DND-41 (cell line): ENCODE measurements around the gene MYT1.

Experiments used
- CTCF ChIP-seq: IDR thresholded peaks from 2 replicates; pipeline ENCODE4 v1.5.1; 2012; ENCODE audit warnings: borderline replicate concordance, low read length, moderate library complexity, mild to moderate bottlenecking; ENCODE audit not compliant: poor library complexity, severe bottlenecking; ENCODE audit errors: extremely low read depth
- EZH2 ChIP-seq: IDR thresholded peaks from 3 replicates; pipeline ENCODE4 v1.6.1; 2012; ENCODE audit warnings: borderline replicate concordance, low read depth, mild to moderate bottlenecking, moderate library complexity, low read length, inconsistent platforms; ENCODE audit not compliant: severe bottlenecking

- TF ChIP-seq EZH2 (no peak), CTCF (no peak)
Measured at GRCh38 chr20:64119681-64120341, 44.4 kb upstream of the MYT1 start.
